Measurements from ENCODE around the gene DENND4B.

The DENND4B gene

DNA sequence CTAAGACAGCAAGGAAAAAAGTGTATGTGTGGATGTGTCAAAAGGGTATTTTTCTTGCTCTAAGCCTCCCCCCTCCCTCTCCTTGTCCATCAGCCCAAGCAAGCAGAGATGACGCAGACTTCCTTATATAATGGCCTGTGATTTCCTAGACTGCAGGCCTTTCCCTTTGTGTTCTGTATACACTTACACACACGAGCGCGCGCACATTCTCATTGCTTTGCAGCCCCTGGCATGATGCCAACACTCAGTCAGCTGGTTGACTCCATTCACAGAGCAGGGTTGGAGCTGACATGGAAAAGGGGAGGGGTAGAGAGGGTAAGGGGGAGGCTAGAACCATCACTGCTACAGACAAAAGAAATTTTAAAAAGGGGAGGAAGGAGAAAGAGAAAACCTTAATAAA, 65.6 kb downstream of the DENND4B start:
- DNase-seq: peak; percentile 18

DNA sequence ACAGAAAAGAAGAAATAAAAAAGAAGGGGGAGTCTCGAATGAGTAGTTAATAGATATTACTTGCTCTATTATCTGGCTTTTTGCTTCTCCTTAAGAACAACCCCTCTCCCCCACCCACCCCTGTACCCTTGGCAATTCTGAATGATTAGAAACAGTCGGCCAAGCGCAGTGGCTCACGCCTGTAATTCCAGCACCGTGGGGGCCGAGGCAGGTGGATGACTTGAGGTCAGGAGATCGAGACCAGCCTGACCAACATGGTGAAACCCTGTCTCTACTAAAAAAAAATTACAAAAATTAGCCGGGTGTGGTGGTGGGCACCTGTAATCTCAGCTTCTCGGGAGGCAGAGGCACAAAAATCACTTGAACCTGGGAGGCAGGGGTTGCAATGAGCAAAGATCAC, 66.5 kb downstream of the DENND4B start:
- DNase-seq: no peak

Measured in stimulated activated CD4-positive, alpha-beta T cell treated with anti-CD3 and anti-CD28 coated beads, Interleukin-4, amount 100 ng/mL, for 24 hours (primary cell).